HepG2 (cell line): ENCODE data around the gene TMX2. TPM values are rescaled to one million over a fixed set of nuclear protein-coding genes. Genes with fewer than 3 reads are reported as not detected.

ENCODE experiments used
- ARID2 ChIP-seq: sonication (generic); formaldehyde crosslinking; IDR thresholded peaks from 2 replicates; pipeline ENCODE4 v1.8.1; 2022; ENCODE audit warnings: mild to moderate bottlenecking, missing genetic modification reagents, borderline replicate concordance
- GFI1 ChIP-seq: sonication (generic); formaldehyde crosslinking; IDR thresholded peaks from 2 replicates; pipeline ENCODE4 v1.5.0; 2020; ENCODE audit warnings: missing genetic modification reagents, mild to moderate bottlenecking, borderline replicate concordance
- GMEB1 ChIP-seq: sonication (generic); formaldehyde crosslinking; IDR thresholded peaks from 2 replicates; pipeline ENCODE4 v1.5.1; 2020; ENCODE audit warnings: missing genetic modification reagents, mild to moderate bottlenecking, borderline replicate concordance
- MAFG ChIP-seq: sonication (generic); formaldehyde crosslinking; IDR thresholded peaks from 2 replicates; pipeline ENCODE4 v1.5.1; 2020; ENCODE audit warnings: mild to moderate bottlenecking, missing genetic modification reagents
- NR2F6 ChIP-seq, 2 experiments: IDR thresholded peaks; 2 replicates each; pipeline ENCODE4 v1.6.1; 2016; ENCODE audit warnings: antibody characterized with exemption in 1 of 2, mild to moderate bottlenecking in 1 of 2
- polyA plus RNA-seq, 8 experiments: library from polyadenylated mRNA; depleted of rRNA in 3 of 8; stranded (reverse) in 7 of 8; unstranded in 1 of 8; fragments of >200 nt; fragmentation: Illumina TruSeq in 4 of 8; extraction: Trizol in 4 of 8; gene quantifications; 2 replicates each; pipeline versions ENCODE4 v1.2.1 to v1.2.3, GENCODE V29; 2011 to 2016; ENCODE audit warnings: low read depth in 4 of 8, missing spikeins in 1 of 8, mixed read lengths in 1 of 8; ENCODE audit not compliant: insufficient read depth in 1 of 8
- total RNA-seq, 5 experiments: library from RNA; depleted of rRNA; stranded (reverse); fragments of >200 nt; fragmentation: Illumina TruSeq; extraction: Trizol; gene quantifications; 2 replicates each; pipeline ENCODE4 v1.2.3, GENCODE V29; 2016; ENCODE audit warnings: low read depth in 1 of 5
- TF ChIP-seq, protein P1 (sequence below): sonication (generic); formaldehyde crosslinking; IDR thresholded peaks from 2 replicates; pipeline ENCODE4 v1.4.0; 2020; ENCODE audit warnings: mild to moderate bottlenecking, missing genetic modification reagents
- TF ChIP-seq, protein P2 (sequence below): sonication (generic); formaldehyde crosslinking; IDR thresholded peaks from 2 replicates; pipeline ENCODE4 v1.4.0; 2020; ENCODE audit warnings: missing genetic modification reagents
- TF ChIP-seq, protein P3 (sequence below): sonication (generic); formaldehyde crosslinking; IDR thresholded peaks from 2 replicates; pipeline ENCODE4 v1.5.0; 2020; ENCODE audit warnings: mild to moderate bottlenecking, missing genetic modification reagents, borderline replicate concordance

TMX2 gene
- total and polyA plus RNA-seq, 2 of the 13 experiments (the other 11 are each of a cell fraction or from before 2014, with no cell fraction given) = 84.5 to 129 TPM

DNA sequence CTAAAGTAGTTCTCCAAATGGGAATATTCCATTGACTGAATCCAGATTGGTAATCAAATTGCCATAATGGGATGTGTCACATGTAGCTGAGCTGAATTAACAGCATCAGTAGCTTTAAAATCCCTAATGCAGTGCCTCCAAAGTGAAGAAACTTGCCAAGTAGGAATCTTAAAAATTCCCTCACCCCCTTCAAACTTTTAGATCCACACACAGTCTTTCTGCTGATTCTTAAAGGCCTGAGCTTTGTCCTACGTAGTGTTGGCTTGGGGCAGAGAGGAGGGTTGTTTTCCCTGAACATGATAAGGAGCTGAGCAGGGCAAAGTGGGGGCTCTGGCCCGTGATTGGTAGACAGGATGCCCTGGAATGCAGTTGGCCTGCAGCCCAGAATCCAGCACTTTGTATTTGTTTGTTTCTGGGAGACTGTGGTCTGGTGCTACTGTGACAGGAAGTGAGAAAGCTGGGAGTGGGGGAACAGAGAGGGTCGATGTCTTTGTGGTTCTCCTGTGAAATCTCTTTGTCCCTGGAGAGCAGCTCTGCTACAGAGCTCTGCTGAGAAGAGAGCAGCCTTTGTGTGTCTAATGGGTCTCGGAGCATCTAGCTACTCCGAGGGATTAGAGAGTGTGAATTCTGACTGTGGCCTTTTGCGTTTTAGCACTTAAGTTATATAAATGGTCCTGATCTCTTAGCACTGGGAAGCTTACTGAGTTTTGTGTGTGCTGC is 66.1 kb downstream of the TMX2 start (continued):
- TF ChIP-seq, protein P1, sequence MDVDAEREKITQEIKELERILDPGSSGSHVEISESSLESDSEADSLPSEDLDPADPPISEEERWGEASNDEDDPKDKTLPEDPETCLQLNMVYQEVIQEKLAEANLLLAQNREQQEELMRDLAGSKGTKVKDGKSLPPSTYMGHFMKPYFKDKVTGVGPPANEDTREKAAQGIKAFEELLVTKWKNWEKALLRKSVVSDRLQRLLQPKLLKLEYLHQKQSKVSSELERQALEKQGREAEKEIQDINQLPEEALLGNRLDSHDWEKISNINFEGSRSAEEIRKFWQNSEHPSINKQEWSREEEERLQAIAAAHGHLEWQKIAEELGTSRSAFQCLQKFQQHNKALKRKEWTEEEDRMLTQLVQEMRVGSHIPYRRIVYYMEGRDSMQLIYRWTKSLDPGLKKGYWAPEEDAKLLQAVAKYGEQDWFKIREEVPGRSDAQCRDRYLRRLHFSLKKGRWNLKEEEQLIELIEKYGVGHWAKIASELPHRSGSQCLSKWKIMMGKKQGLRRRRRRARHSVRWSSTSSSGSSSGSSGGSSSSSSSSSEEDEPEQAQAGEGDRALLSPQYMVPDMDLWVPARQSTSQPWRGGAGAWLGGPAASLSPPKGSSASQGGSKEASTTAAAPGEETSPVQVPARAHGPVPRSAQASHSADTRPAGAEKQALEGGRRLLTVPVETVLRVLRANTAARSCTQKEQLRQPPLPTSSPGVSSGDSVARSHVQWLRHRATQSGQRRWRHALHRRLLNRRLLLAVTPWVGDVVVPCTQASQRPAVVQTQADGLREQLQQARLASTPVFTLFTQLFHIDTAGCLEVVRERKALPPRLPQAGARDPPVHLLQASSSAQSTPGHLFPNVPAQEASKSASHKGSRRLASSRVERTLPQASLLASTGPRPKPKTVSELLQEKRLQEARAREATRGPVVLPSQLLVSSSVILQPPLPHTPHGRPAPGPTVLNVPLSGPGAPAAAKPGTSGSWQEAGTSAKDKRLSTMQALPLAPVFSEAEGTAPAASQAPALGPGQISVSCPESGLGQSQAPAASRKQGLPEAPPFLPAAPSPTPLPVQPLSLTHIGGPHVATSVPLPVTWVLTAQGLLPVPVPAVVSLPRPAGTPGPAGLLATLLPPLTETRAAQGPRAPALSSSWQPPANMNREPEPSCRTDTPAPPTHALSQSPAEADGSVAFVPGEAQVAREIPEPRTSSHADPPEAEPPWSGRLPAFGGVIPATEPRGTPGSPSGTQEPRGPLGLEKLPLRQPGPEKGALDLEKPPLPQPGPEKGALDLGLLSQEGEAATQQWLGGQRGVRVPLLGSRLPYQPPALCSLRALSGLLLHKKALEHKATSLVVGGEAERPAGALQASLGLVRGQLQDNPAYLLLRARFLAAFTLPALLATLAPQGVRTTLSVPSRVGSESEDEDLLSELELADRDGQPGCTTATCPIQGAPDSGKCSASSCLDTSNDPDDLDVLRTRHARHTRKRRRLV (CRISPR knock-in tag) = no peak
- TF ChIP-seq GFI1 (CRISPR knock-in tag) (peak; percentile 76), MAFG (CRISPR knock-in tag) (no peak), NR2F6 (IDR thresholded peaks at IDR 0.05) (peak; percentile 48; the same call in 1 of the 2 replicates), NR2F6 (CRISPR knock-in tag; IDR thresholded peaks at IDR 0.05) (peak; percentile 70; the same call in 1 of the 2 replicates), ARID2 (no peak), GMEB1 (CRISPR knock-in tag) (no peak)
- TF ChIP-seq, protein P2, sequence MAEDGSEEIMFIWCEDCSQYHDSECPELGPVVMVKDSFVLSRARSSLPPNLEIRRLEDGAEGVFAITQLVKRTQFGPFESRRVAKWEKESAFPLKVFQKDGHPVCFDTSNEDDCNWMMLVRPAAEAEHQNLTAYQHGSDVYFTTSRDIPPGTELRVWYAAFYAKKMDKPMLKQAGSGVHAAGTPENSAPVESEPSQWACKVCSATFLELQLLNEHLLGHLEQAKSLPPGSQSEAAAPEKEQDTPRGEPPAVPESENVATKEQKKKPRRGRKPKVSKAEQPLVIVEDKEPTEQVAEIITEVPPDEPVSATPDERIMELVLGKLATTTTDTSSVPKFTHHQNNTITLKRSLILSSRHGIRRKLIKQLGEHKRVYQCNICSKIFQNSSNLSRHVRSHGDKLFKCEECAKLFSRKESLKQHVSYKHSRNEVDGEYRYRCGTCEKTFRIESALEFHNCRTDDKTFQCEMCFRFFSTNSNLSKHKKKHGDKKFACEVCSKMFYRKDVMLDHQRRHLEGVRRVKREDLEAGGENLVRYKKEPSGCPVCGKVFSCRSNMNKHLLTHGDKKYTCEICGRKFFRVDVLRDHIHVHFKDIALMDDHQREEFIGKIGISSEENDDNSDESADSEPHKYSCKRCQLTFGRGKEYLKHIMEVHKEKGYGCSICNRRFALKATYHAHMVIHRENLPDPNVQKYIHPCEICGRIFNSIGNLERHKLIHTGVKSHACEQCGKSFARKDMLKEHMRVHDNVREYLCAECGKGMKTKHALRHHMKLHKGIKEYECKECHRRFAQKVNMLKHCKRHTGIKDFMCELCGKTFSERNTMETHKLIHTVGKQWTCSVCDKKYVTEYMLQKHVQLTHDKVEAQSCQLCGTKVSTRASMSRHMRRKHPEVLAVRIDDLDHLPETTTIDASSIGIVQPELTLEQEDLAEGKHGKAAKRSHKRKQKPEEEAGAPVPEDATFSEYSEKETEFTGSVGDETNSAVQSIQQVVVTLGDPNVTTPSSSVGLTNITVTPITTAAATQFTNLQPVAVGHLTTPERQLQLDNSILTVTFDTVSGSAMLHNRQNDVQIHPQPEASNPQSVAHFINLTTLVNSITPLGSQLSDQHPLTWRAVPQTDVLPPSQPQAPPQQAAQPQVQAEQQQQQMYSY (CRISPR knock-in tag) = no peak
- TF ChIP-seq, protein P3, sequence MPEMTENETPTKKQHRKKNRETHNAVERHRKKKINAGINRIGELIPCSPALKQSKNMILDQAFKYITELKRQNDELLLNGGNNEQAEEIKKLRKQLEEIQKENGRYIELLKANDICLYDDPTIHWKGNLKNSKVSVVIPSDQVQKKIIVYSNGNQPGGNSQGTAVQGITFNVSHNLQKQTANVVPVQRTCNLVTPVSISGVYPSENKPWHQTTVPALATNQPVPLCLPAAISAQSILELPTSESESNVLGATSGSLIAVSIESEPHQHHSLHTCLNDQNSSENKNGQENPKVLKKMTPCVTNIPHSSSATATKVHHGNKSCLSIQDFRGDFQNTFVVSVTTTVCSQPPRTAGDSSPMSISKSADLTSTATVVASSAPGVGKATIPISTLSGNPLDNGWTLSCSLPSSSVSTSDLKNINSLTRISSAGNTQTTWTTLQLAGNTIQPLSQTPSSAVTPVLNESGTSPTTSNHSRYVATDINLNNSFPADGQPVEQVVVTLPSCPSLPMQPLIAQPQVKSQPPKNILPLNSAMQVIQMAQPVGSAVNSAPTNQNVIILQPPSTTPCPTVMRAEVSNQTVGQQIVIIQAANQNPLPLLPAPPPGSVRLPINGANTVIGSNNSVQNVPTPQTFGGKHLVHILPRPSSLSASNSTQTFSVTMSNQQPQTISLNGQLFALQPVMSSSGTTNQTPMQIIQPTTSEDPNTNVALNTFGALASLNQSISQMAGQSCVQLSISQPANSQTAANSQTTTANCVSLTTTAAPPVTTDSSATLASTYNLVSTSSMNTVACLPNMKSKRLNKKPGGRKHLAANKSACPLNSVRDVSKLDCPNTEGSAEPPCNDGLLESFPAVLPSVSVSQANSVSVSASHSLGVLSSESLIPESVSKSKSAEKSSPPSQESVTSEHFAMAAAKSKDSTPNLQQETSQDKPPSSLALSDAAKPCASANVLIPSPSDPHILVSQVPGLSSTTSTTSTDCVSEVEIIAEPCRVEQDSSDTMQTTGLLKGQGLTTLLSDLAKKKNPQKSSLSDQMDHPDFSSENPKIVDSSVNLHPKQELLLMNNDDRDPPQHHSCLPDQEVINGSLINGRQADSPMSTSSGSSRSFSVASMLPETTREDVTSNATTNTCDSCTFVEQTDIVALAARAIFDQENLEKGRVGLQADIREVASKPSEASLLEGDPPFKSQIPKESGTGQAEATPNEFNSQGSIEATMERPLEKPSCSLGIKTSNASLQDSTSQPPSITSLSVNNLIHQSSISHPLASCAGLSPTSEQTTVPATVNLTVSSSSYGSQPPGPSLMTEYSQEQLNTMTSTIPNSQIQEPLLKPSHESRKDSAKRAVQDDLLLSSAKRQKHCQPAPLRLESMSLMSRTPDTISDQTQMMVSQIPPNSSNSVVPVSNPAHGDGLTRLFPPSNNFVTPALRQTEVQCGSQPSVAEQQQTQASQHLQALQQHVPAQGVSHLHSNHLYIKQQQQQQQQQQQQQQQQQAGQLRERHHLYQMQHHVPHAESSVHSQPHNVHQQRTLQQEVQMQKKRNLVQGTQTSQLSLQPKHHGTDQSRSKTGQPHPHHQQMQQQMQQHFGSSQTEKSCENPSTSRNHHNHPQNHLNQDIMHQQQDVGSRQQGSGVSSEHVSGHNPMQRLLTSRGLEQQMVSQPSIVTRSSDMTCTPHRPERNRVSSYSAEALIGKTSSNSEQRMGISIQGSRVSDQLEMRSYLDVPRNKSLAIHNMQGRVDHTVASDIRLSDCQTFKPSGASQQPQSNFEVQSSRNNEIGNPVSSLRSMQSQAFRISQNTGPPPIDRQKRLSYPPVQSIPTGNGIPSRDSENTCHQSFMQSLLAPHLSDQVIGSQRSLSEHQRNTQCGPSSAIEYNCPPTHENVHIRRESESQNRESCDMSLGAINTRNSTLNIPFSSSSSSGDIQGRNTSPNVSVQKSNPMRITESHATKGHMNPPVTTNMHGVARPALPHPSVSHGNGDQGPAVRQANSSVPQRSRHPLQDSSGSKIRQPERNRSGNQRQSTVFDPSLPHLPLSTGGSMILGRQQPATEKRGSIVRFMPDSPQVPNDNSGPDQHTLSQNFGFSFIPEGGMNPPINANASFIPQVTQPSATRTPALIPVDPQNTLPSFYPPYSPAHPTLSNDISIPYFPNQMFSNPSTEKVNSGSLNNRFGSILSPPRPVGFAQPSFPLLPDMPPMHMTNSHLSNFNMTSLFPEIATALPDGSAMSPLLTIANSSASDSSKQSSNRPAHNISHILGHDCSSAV (CRISPR knock-in tag) = no peak
